HCT116 (cell line): ENCODE measurements around the gene RGL2. TPM values are rescaled to one million over a fixed set of nuclear protein-coding genes. Genes with fewer than 3 reads are reported as not detected.

Experiments
- ATAC-seq: fragments of 200-7000 bp; cut with Tn5 transposase; 2 replicates; pipeline ENCODE4 v1.9.1; 2020; ENCODE audit warnings: mild to moderate bottlenecking, moderate library complexity
- BruUV-seq: library from RNA; stranded (reverse); fragments of 400-500 nt; replicated peaks from 2 replicates; lab custom pipeline; 2021; lab: Mats Ljungman, UMichigan
- CTCF ChIA-PET: fragments of 300-600 bp; sonication (Branson Sonifier 250); formaldehyde crosslinking; loops from one replicate; lab custom pipeline; 2021; ENCODE audit warnings: antibody characterized with exemption; lab: Charles Lee
- POLR2A ChIA-PET: fragments of 300-600, 350-600 bp; sonication (Branson Sonifier 250); formaldehyde crosslinking; loops from one replicate; lab custom pipeline; 2021; ENCODE audit warnings: antibody characterized with exemption; lab: Charles Lee
- RAD21 ChIA-PET, 2 experiments: fragments of 300-600 bp; sonication (Branson Sonifier 250); formaldehyde crosslinking; loops; one replicate each; lab custom pipeline; 2023; ENCODE audit warnings: low total read pairs in 2 of 2; ENCODE audit not compliant: uncharacterized antibody in 2 of 2, unreplicated experiment in 2 of 2, low non-redundant PET in 1 of 2; lab: Charles Lee
- DNase-seq: peaks from one replicate; pipeline ENCODE4 v3.0.0-alpha.2; 2010; ENCODE audit warnings: low read depth, low spot score
- H2AFZ ChIP-seq: fragments of 200-600 bp; shearing (Covaris generic), sonication (generic); 2 replicates; pipeline ENCODE4 v1.6.1; 2017; ENCODE audit warnings: low read depth, mixed run types, mixed read lengths, antibody characterized with exemption, low read length; ENCODE audit not compliant: poor library complexity, severe bottlenecking
- H3K27ac ChIP-seq: 2 replicates; pipeline ENCODE4 v1.5.1; 2012; ENCODE audit warnings: low read depth, low read length
- H3K27me3 ChIP-seq: fragments of 200-600 bp; sonication (generic); 2 replicates; pipeline ENCODE4 v1.6.1; 2016; ENCODE audit warnings: mixed run types, low read length, mixed read lengths; ENCODE audit not compliant: insufficient read depth
- H3K36me3 ChIP-seq, 2 experiments: fragments of 200-500 bp in 1 of 2; fragments of 200-600 bp in 1 of 2; sonication (Bioruptor generic) in 1 of 2; sonication (generic) in 1 of 2; 2 replicates each; pipeline versions ENCODE4 v1.5.1 to v1.6.1; 2014 to 2016; ENCODE audit warnings: low read length in 2 of 2, inconsistent platforms in 1 of 2, mixed read lengths in 1 of 2, mixed run types in 1 of 2; ENCODE audit not compliant: insufficient read depth in 2 of 2, control insufficient read depth in 1 of 2
- H3K4me1 ChIP-seq, 2 experiments: fragments of 200-600 bp in 1 of 2; sonication (generic) in 1 of 2; 2 replicates each; pipeline versions ENCODE4 v1.5.1 to v1.6.1; 2012 to 2017; ENCODE audit warnings: low read length in 2 of 2, inconsistent platforms in 1 of 2, mild to moderate bottlenecking in 1 of 2, mixed read lengths in 1 of 2, mixed run types in 1 of 2, moderate library complexity in 1 of 2; ENCODE audit not compliant: insufficient read depth in 2 of 2, control insufficient read depth in 1 of 2
- H3K4me2 ChIP-seq: fragments of 200-600 bp; sonication (generic); 2 replicates; pipeline ENCODE4 v1.6.1; 2017; ENCODE audit warnings: mixed run types, low read length, mixed read lengths
- H3K4me3 ChIP-seq, 2 experiments: fragments of 200-600 bp in 1 of 2; sonication (generic) in 1 of 2; replicated peaks in 1 of 2; 2 replicates each; pipeline ENCODE4 v1.5.1; 2011 to 2016; ENCODE audit warnings: low read length in 2 of 2, control low read depth in 1 of 2, low read depth in 1 of 2, mild to moderate bottlenecking in 1 of 2, mixed read lengths in 1 of 2, mixed run types in 1 of 2
- H3K79me2 ChIP-seq: fragments of 200-600 bp; sonication (generic); 2 replicates; pipeline ENCODE4 v1.6.1; 2017; ENCODE audit warnings: mild to moderate bottlenecking, mixed run types, low read length, moderate library complexity, mixed read lengths; ENCODE audit not compliant: insufficient read depth
- H3K9ac ChIP-seq: fragments of 200-600 bp; sonication (generic); 2 replicates; pipeline ENCODE4 v1.6.1; 2016; ENCODE audit warnings: low read length, mixed read lengths
- H3K9me2 ChIP-seq: fragments of 200-600 bp; sonication (generic), shearing (Covaris generic); 2 replicates; pipeline ENCODE4 v1.6.1; 2017; ENCODE audit warnings: mixed run types, mild to moderate bottlenecking, moderate library complexity; ENCODE audit not compliant: insufficient read depth
- H3K9me3 ChIP-seq, 2 experiments: fragments of 200-500 bp in 1 of 2; fragments of 200-600 bp in 1 of 2; sonication (Bioruptor generic) in 1 of 2; sonication (generic) in 1 of 2; 2 replicates each; pipeline ENCODE4 v1.6.1; 2014 to 2017; ENCODE audit warnings: low read length in 2 of 2, mixed read lengths in 2 of 2, inconsistent platforms in 1 of 2, low read depth in 1 of 2, mild to moderate bottlenecking in 1 of 2, mixed run types in 1 of 2, moderate library complexity in 1 of 2; ENCODE audit not compliant: control insufficient read depth in 1 of 2, insufficient read depth in 1 of 2
- H4K20me1 ChIP-seq: fragments of 200-600 bp; sonication (generic), shearing (Covaris generic); 2 replicates; pipeline ENCODE4 v1.6.1; 2017; ENCODE audit warnings: mixed run types, mild to moderate bottlenecking, moderate library complexity; ENCODE audit not compliant: insufficient read depth
- ATF3 ChIP-seq: IDR thresholded peaks from 2 replicates; pipeline ENCODE4 v1.6.1; 2012
- CBX3 ChIP-seq: IDR thresholded peaks from 2 replicates; pipeline ENCODE4 v1.6.1; 2012; ENCODE audit warnings: low read depth
- CEBPB ChIP-seq: IDR thresholded peaks from 2 replicates; pipeline ENCODE4 v1.6.1; 2012; ENCODE audit warnings: low read depth
- CTCF ChIP-seq, 3 experiments: fragments of 200-600 bp in 1 of 3; sonication (generic) in 1 of 3; IDR thresholded peaks in 2 of 3; conservative IDR thresholded peaks in 1 of 3; 2 replicates each; pipeline ENCODE4 v1.5.1; 2012 to 2017; ENCODE audit warnings: low read depth in 2 of 3, low read length in 2 of 3, antibody characterized with exemption in 1 of 3, borderline replicate concordance in 1 of 3, control low read depth in 1 of 3, mild to moderate bottlenecking in 1 of 3, mixed read lengths in 1 of 3, mixed run types in 1 of 3, moderate library complexity in 1 of 3; ENCODE audit not compliant: insufficient read depth in 1 of 3
- ELF1 ChIP-seq: IDR thresholded peaks from 2 replicates; pipeline ENCODE4 v1.6.1; 2012; ENCODE audit warnings: low read depth, borderline replicate concordance
- EZH2 ChIP-seq: fragments of 200-600 bp; sonication (generic); IDR thresholded peaks from 2 replicates; pipeline ENCODE4 v1.6.1; 2017; ENCODE audit warnings: antibody characterized with exemption, mixed run types
- FOSL1 ChIP-seq: IDR thresholded peaks from 2 replicates; pipeline ENCODE4 v1.6.1; 2012; ENCODE audit warnings: low read depth
- JUND ChIP-seq: IDR thresholded peaks from 2 replicates; pipeline ENCODE4 v1.6.1; 2012
- MAX ChIP-seq: IDR thresholded peaks from 2 replicates; pipeline ENCODE4 v1.6.1; 2012
- POLR2A ChIP-seq: IDR thresholded peaks from 2 replicates; pipeline ENCODE4 v1.7.0; 2011; ENCODE audit warnings: borderline replicate concordance; ENCODE audit not compliant: insufficient read depth, insufficient read length; ENCODE audit errors: extremely low read depth
- POLR2AphosphoS5 ChIP-seq: IDR thresholded peaks from 2 replicates; pipeline ENCODE4 v1.6.1; 2011; ENCODE audit warnings: mild to moderate bottlenecking, low read depth, low read length, moderate library complexity
- SIN3A ChIP-seq: IDR thresholded peaks from 2 replicates; pipeline ENCODE4 v1.6.1; 2012; ENCODE audit warnings: low read depth
- SP1 ChIP-seq: IDR thresholded peaks from 2 replicates; pipeline ENCODE4 v1.6.1; 2012; ENCODE audit warnings: low read depth
- TCF7L2 ChIP-seq: IDR thresholded peaks from 2 replicates; pipeline ENCODE4 v1.7.0; 2011; ENCODE audit warnings: borderline replicate concordance, inconsistent platforms; ENCODE audit not compliant: insufficient read depth, insufficient read length; ENCODE audit errors: extremely low read depth
- YY1 ChIP-seq: IDR thresholded peaks from 2 replicates; pipeline ENCODE4 v1.6.1; 2011; ENCODE audit warnings: low read length, low read depth, moderate library complexity, mild to moderate bottlenecking; ENCODE audit not compliant: insufficient replicate concordance; ENCODE audit errors: extremely low read depth
- ZBTB33 ChIP-seq: IDR thresholded peaks from 2 replicates; pipeline ENCODE4 v1.6.1; 2011; ENCODE audit warnings: mild to moderate bottlenecking, low read length, moderate library complexity; ENCODE audit not compliant: insufficient replicate concordance; ENCODE audit errors: extremely low read depth
- ZNF274 ChIP-seq: fragments of 200-500 bp; sonication (Bioruptor generic); IDR thresholded peaks from 2 replicates; pipeline ENCODE4 v1.6.1; 2014; ENCODE audit warnings: mild to moderate bottlenecking, low read depth, low read length, inconsistent platforms
- intact Hi-C: fragments of 100-400 bp; cut with micrococcal nuclease; formaldehyde crosslinking; loops from 2 replicates; pipeline ENCODE4 v1.10.0; 2022
- total RNA-seq: library from RNA; stranded (reverse); gene quantifications from one replicate; pipeline ENCODE4 v1.2.1, GENCODE V29; 2021; ENCODE audit not compliant: unreplicated experiment

Gene RGL2
- total RNA-seq, 1 experiment from 2014 or later: 53.4 TPM

- Histone ChIP-seq H3K36me3 (peaks cover 32 to 64% of the 10 kb centered on the region in 2 experiments), H3K9me3 (no peaks in the 10 kb centered on the region), H3K4me2 (peak overlapping the region; percentile 86), H3K4me1 (peaks cover 26 to 41% of the 10 kb centered on the region in 2 experiments), H3K4me3 (peak overlapping the region; percentile 75 to 99), H3K9ac (peak overlapping the region; percentile 98), H3K79me2 (peaks cover 61% of the 10 kb centered on the region), H3K27ac (peak overlapping the region; percentile 82), H3K27me3 (no peaks in the 10 kb centered on the region), H3K9me2 (no peaks in the 10 kb centered on the region), H2AFZ (peak overlapping the region; percentile 85), H4K20me1 (peaks cover 19% of the 10 kb centered on the region)
- POLR2A ChIA-PET: interaction anchor here (0.7 to 2.2 kb wide), 11 partner anchors 11 to 301 kb away, joined by 3 to 24 read pairs (median 5); partner anchors contain the start of genes PFDN6, RGL2, RXRB and SLC39A7
- intact Hi-C loops: no loop called here
- no TSS peak for BruUV-seq
- RAD21 ChIA-PET: no interaction called here
- CTCF ChIA-PET: interaction anchor here (0.8 to 1.3 kb wide), 4 partner anchors 10 to 23 kb away, joined by 3 to 5 read pairs (median 4); no protein-coding TSS in a partner anchor
- no peak for DNase-seq
- TF ChIP-seq FOSL1: no peak
- TF ChIP-seq CEBPB: no peak
- TF ChIP-seq ELF1: no peak
- TF ChIP-seq ZBTB33: no peak
- TF ChIP-seq ATF3: no peak
- TF ChIP-seq ZNF274: no peak
- no peak for TF ChIP-seq YY1
- TF ChIP-seq CTCF (IDR thresholded peaks at IDR 0.05 in 2 of 3, conservative IDR thresholded peaks at IDR 0.05 in 1 of 3; ENCODE audit: borderline replicate concordance in 1 of 3, insufficient read depth in 1 of 3, low read depth in 2 of 3, low read length in 2 of 3): no peak
- TF ChIP-seq SIN3A: no peak
- no peak for TF ChIP-seq SP1
- TF ChIP-seq JUND: no peak
- TF ChIP-seq CBX3: no peak
- no peak for TF ChIP-seq TCF7L2
- no peak for TF ChIP-seq EZH2
- no peak for TF ChIP-seq MAX
- TF ChIP-seq POLR2AphosphoS5: no peak; the same call in 1 of the 2 replicates
- TF ChIP-seq POLR2A: no peak
- ATAC-seq: peak; percentile 39
These were observed 27.6 kb downstream of the RGL2 start for GRCh38 chr6:33271117-33271467.
